Measurements from ENCODE around the gene PLXDC2.

Gene PLXDC2

GRCh38 chr10:20144268-20144667, 328.0 kb downstream of the PLXDC2 start:
- TF ChIP-seq CTCF (IDR thresholded peaks at IDR 0.05; ENCODE audit: control extremely low read depth, extremely low read depth, low read depth, missing control alignments), result no peak
- POLR2A ChIA-PET, result no interaction called here
- DNase-seq (ENCODE audit: extremely low spot score), result no peak
- CTCF ChIA-PET, result no interaction called here

DNA sequence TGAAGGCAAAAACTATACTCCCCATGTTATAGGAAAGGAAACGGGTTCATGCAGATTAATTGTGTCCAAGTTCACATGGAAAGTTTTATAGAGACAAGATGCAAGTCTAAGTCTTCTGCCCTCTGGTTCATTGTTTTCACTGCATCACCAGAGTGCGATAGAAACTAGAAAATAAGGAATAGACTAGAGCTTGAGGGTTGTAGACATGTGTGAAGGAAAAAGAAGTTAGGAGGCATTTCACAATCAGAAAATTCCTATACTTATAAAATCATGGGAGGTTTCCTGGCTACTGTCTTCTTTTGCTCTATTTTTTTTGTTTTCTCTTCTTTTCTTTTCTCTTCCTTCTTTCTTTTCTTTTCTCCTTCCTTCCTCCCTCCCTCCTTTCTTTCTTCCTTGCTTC, 329.8 kb downstream of the PLXDC2 start:
- DNase-seq (ENCODE audit: extremely low spot score), result no peak
- POLR2A ChIA-PET, result no interaction called here
- CTCF ChIA-PET, result no interaction called here
- TF ChIP-seq CTCF (IDR thresholded peaks at IDR 0.05; ENCODE audit: control extremely low read depth, extremely low read depth, low read depth, missing control alignments), result no peak

DNA sequence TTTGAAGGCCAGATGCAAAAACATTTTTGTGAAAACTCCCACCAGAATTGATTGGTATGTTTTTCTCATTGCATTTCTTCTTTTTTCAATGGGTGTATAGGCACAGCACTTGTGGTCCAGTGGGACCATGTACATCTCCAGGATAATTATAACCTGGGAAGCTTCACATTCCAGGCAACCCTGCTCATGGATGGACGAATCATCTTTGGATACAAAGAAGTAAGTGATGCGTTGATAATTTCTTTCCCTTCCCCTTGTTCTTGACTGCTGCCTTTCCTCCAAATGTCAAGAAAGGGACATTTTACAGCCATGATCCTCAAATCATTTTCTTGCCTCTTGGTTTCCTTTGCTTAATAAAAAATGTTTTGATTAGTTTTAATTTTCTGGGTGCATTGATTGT, 331.5 kb downstream of the PLXDC2 start:
- no peak for TF ChIP-seq CTCF (IDR thresholded peaks at IDR 0.05; ENCODE audit: control extremely low read depth, extremely low read depth, low read depth, missing control alignments)
- CTCF ChIA-PET, result no interaction called here

GRCh38 chr10:20156511-20156910, 340.3 kb downstream of the PLXDC2 start:
- ChIA-PET POLR2A (no interaction called here), CTCF (interaction anchor here (1.7 kb wide), 1 partner anchor 11 kb away, joined by 6 read pairs; no protein-coding TSS in a partner anchor)
- TF ChIP-seq CTCF (IDR thresholded peaks at IDR 0.05; ENCODE audit: control extremely low read depth, extremely low read depth, low read depth, missing control alignments), result no peak
- DNase-seq (ENCODE audit: extremely low spot score), result no peak

More for the DNA sequence above, 331.5 kb downstream of the PLXDC2 start:
- DNase-seq (ENCODE audit: extremely low spot score), result no peak
- POLR2A ChIA-PET, result no interaction called here

DNA sequence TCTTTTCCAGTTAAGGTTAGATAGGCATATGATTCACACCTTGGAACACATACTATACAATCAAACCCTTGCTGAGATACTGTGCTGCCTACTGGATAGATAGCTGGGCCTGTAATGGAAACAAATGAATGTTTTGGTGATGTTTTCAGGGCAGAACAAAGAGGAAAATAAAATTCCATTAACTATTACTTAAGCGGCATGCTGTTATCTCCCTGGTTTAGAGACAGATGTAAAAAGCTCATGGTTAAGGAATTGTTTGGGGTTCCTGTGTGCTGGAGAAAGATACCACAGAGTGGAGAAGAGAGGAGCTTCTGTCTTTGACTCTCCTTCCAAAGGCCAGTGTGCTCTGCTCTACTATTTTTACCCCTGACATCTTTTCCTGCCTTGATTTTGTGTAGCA, 341.1 kb downstream of the PLXDC2 start:
- no peak for DNase-seq (ENCODE audit: extremely low spot score)
- ChIA-PET POLR2A (no interaction called here), CTCF (interaction anchor here (1.4 to 1.7 kb wide), 2 partner anchors 9 to 11 kb away, joined by 3 to 6 read pairs; no protein-coding TSS in a partner anchor)
- TF ChIP-seq CTCF (IDR thresholded peaks at IDR 0.05; ENCODE audit: control extremely low read depth, extremely low read depth, low read depth, missing control alignments), result no peak

- CTCF ChIA-PET, result interaction anchor here (1.4 kb wide), 1 partner anchor 8 kb away, joined by 3 read pairs; no protein-coding TSS in a partner anchor
- DNase-seq (ENCODE audit: extremely low spot score), result no peak
- POLR2A ChIA-PET, result no interaction called here
- TF ChIP-seq CTCF (IDR thresholded peaks at IDR 0.05; ENCODE audit: control extremely low read depth, extremely low read depth, low read depth, missing control alignments), result no peak
Measured at GRCh38 chr10:20158086-20158485, 341.9 kb downstream of the PLXDC2 start.

- ChIA-PET CTCF (interaction anchor here (2.0 kb wide), 1 partner anchor 18 kb away, joined by 5 read pairs; no protein-coding TSS in a partner anchor), POLR2A (no interaction called here)
- DNase-seq (ENCODE audit: extremely low spot score), result no peak
- no peak for TF ChIP-seq CTCF (IDR thresholded peaks at IDR 0.05; ENCODE audit: control extremely low read depth, extremely low read depth, low read depth, missing control alignments)
Measured at GRCh38 chr10:20162123-20162522, 345.9 kb downstream of the PLXDC2 start.

Measured in GM10248 (cell line).